ENCODE results near the gene FAIM2. TPM values are rescaled to one million over a fixed set of nuclear protein-coding genes. Genes with fewer than 3 reads are reported as not detected.

Gene FAIM2
- total RNA-seq, 1 experiment from 2014 or later: 0.18 TPM

DNA sequence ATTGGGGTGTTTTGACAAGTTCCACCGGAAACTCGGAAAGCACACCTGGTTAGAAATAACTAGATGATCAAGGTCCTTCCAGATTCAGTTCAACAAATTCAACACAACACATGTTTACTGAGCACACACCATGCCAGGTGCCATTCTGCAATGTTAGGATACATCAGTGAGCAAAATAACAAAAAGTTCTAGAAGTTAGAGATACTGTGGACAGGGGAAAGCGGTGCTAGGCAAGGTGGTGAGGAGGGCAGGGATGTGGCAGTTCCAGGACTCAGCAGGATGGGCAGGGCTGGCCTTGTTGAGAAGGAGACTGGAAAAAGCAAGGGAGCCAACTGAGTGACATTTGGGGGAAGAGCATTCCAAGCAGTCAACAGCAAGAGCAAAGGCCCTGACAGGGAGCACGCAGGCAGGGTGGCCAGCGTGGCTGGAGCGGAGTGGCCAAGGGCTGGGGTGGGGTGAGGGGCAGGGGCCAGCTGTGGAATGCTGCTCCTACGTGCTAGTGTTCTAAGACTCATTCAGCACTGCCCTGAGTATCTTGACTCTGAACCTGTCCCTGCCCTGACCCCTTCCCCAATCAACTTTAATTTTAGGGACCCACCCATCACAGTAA lies 19.4 kb upstream of the FAIM2 start:
- H3K27ac ChIP-seq (ENCODE audit: low read length): no peak overlapping the region
- BruUV-seq (replicated peaks): no TSS peak
- no peaks in the 10 kb centered on the region for H3F3A ChIP-seq (ENCODE audit: low read length, unreplicated experiment)
- H3K79me2 ChIP-seq (ENCODE audit: low read length): no peaks in the 10 kb centered on the region
- ATAC-seq: no peak
- H2AFZ ChIP-seq (ENCODE audit: low read length): no peak overlapping the region
- H3K4me3 ChIP-seq (ENCODE audit: low read length): no peak overlapping the region
- ChIA-PET POLR2A (ENCODE audit: unreplicated experiment) (no interaction called here), CTCF (no interaction called here)
- H3K9me3 ChIP-seq (ENCODE audit: low read length): no peaks in the 10 kb centered on the region
- H4K20me1 ChIP-seq (ENCODE audit: low read length): no peaks in the 10 kb centered on the region
- no peak for DNase-seq
- intact Hi-C loops (cut with micrococcal nuclease): no loop called here
- no peak overlapping the region for H3K9ac ChIP-seq (ENCODE audit: low read length)
- no peaks in the 10 kb centered on the region for H3K9me2 ChIP-seq (replicated peaks; ENCODE audit: low read length)
- H3K36me3 ChIP-seq (ENCODE audit: low read depth, low read length): no peaks in the 10 kb centered on the region
- no peak overlapping the region for H3K4me2 ChIP-seq (ENCODE audit: low read length)
- H3K27me3 ChIP-seq (ENCODE audit: low read length): no peaks in the 10 kb centered on the region
- H3K4me1 ChIP-seq (ENCODE audit: insufficient read depth, low read length): peaks cover 5% of the 10 kb centered on the region
- TF ChIP-seq EZH2 (IDR thresholded peaks at IDR 0.05; ENCODE audit: low read length, unreplicated experiment): no peak
- TF ChIP-seq CTCF (conservative IDR thresholded peaks at IDR 0.05; ENCODE audit: low read depth, low read length): no peak
- TF ChIP-seq EZH2phosphoT487 (IDR thresholded peaks at IDR 0.05; ENCODE audit: borderline replicate concordance, low read length): no peak

DNA sequence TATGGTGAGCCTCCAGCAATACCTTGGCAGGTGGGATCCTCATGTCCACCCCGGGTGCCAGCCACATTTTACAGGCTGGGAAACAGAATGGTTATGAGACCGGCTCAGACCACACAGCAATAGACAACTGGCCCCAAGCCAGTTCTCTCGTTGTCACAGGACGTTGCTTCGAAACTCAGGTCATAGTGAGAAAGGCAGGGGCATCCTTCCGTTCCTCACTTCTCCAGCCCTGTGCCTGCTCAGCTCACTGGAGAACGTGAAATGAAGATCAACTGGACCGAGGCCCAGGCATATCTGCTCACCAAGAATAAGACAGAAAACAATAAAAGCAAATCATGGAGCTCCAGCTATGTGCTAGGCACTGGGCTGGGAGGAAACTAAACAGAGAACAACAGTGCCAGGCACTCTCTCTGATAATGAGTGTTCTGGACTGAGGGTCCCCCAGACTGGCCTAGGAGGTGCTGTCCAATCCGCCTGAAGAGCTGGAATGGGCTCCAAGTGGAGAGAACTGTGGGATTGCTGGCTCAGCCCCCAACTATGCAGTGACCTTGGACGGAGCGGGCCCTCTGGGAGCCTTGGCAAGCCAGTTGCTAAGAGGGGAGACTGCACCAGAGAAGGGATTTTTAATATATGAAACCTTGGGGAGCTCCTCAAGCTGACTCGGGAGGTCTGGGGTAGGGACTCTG lies 18.8 kb upstream of the FAIM2 start:
- Histone ChIP-seq H3K9me3 (ENCODE audit: low read length) (no peaks in the 10 kb centered on the region), H3K4me2 (ENCODE audit: low read length) (no peak overlapping the region), H3K9me2 (replicated peaks; ENCODE audit: low read length) (no peaks in the 10 kb centered on the region), H3K79me2 (ENCODE audit: low read length) (no peaks in the 10 kb centered on the region), H3K27me3 (ENCODE audit: low read length) (no peaks in the 10 kb centered on the region), H4K20me1 (ENCODE audit: low read length) (no peaks in the 10 kb centered on the region), H3K4me3 (ENCODE audit: low read length) (no peak overlapping the region), H3K27ac (ENCODE audit: low read length) (no peak overlapping the region), H3K9ac (ENCODE audit: low read length) (no peak overlapping the region), H3K36me3 (ENCODE audit: low read depth, low read length) (no peaks in the 10 kb centered on the region), H3K4me1 (ENCODE audit: insufficient read depth, low read length) (peaks cover 5% of the 10 kb centered on the region), H2AFZ (ENCODE audit: low read length) (no peak overlapping the region), H3F3A (ENCODE audit: low read length, unreplicated experiment) (no peaks in the 10 kb centered on the region)
- DNase-seq (no peak), ATAC-seq (no peak)
- POLR2A ChIA-PET (ENCODE audit: unreplicated experiment): no interaction called here
- intact Hi-C loops (cut with micrococcal nuclease): no loop called here
- no peak for TF ChIP-seq CTCF (conservative IDR thresholded peaks at IDR 0.05; ENCODE audit: low read depth, low read length)
- no peak for TF ChIP-seq EZH2 (IDR thresholded peaks at IDR 0.05; ENCODE audit: low read length, unreplicated experiment)
- no peak for TF ChIP-seq EZH2phosphoT487 (IDR thresholded peaks at IDR 0.05; ENCODE audit: borderline replicate concordance, low read length)
- CTCF ChIA-PET: no interaction called here
- BruUV-seq (replicated peaks): no TSS peak

- no peak overlapping the region for H2AFZ ChIP-seq (ENCODE audit: low read length)
- H3K9me3 ChIP-seq (ENCODE audit: low read length): no peaks in the 10 kb centered on the region
- ChIA-PET POLR2A (ENCODE audit: unreplicated experiment) (no interaction called here), CTCF (no interaction called here)
- no peak for TF ChIP-seq EZH2 (IDR thresholded peaks at IDR 0.05; ENCODE audit: low read length, unreplicated experiment)
- no peak for TF ChIP-seq EZH2phosphoT487 (IDR thresholded peaks at IDR 0.05; ENCODE audit: borderline replicate concordance, low read length)
- no peak for TF ChIP-seq CTCF (conservative IDR thresholded peaks at IDR 0.05; ENCODE audit: low read depth, low read length)
- H3K4me2 ChIP-seq (ENCODE audit: low read length): no peak overlapping the region
- intact Hi-C loops (cut with micrococcal nuclease): no loop called here
- no peak overlapping the region for H3K27ac ChIP-seq (ENCODE audit: low read length)
- H3K4me1 ChIP-seq (ENCODE audit: insufficient read depth, low read length): peaks cover 5% of the 10 kb centered on the region
- ATAC-seq (no peak), DNase-seq (no peak)
- no peak overlapping the region for H3K4me3 ChIP-seq (ENCODE audit: low read length)
- H3K9ac ChIP-seq (ENCODE audit: low read length): no peak overlapping the region
- no peaks in the 10 kb centered on the region for H3K79me2 ChIP-seq (ENCODE audit: low read length)
- no peaks in the 10 kb centered on the region for H3K36me3 ChIP-seq (ENCODE audit: low read depth, low read length)
- no peaks in the 10 kb centered on the region for H4K20me1 ChIP-seq (ENCODE audit: low read length)
- no peaks in the 10 kb centered on the region for H3K9me2 ChIP-seq (replicated peaks; ENCODE audit: low read length)
- H3F3A ChIP-seq (ENCODE audit: low read length, unreplicated experiment): no peaks in the 10 kb centered on the region
- no TSS peak for BruUV-seq (replicated peaks)
- H3K27me3 ChIP-seq (ENCODE audit: low read length): no peaks in the 10 kb centered on the region
These were observed 18.2 kb upstream of the FAIM2 start for GRCh38 chr12:49921936-49922335.

All from PC-3 (cell line).